ENCODE data around the gene CDH4. TPM values are rescaled to one million over a fixed set of nuclear protein-coding genes. Genes with fewer than 3 reads are reported as not detected.

CDH4 gene
- total and polyA plus RNA-seq, 2 of the 8 experiments (the other 6 are each of a cell fraction or from before 2014, with no cell fraction given), result 4.3 to 7.9 TPM

GRCh38 chr20:61811166-61811565 is 559.1 kb downstream of the CDH4 start:
- Histone ChIP-seq H3K4me2 (ENCODE audit: insufficient read depth in 1 of 2, low read depth in 2 of 2, low read length in 2 of 2) (no peak overlapping the region), H3K27ac (ENCODE audit: low read depth, low read length) (no peak overlapping the region), H2BK120ac (replicated peaks; ENCODE audit: low read depth, low read length) (no peak overlapping the region), H3K4me3 (ENCODE audit: extremely low read depth in 1 of 4, insufficient read depth in 2 of 4, low read depth in 3 of 4, low read length in 4 of 4) (no peak overlapping the region), H3K56ac (replicated peaks; ENCODE audit: insufficient read length, low read depth, low read length) (no peak overlapping the region), H3K18ac (ENCODE audit: extremely low read depth, low read length) (no peak overlapping the region), H2BK12ac (ENCODE audit: low read depth, low read length) (no peak overlapping the region), H2AFZ (ENCODE audit: low read length) (no peak overlapping the region), H2BK5ac (ENCODE audit: low read depth, low read length) (no peak overlapping the region), H3K14ac (ENCODE audit: insufficient read length) (no peak overlapping the region), H2BK20ac (ENCODE audit: low read length) (no peak overlapping the region), H4K8ac (ENCODE audit: extremely low read depth, insufficient read depth, low read length) (no peak overlapping the region), H3K4me1 (replicated peaks in 1 of 4; ENCODE audit: control insufficient read depth in 3 of 4, insufficient read depth in 4 of 4, low read length in 3 of 4) (no peaks in the 10 kb centered on the region), H3K9ac (replicated peaks in 1 of 4; ENCODE audit: extremely low read depth in 1 of 4, low read depth in 3 of 4, low read length in 3 of 4) (no peak overlapping the region), H3K79me1 (ENCODE audit: low read depth, low read length) (no peaks in the 10 kb centered on the region), H3K23ac (ENCODE audit: insufficient read length) (no peak overlapping the region), H3K23me2 (ENCODE audit: low read depth, low read length) (no peaks in the 10 kb centered on the region), H3K79me2 (ENCODE audit: control insufficient read depth in 1 of 2, insufficient read depth in 2 of 2, low read length in 2 of 2) (no peaks in the 10 kb centered on the region), H4K91ac (replicated peaks; ENCODE audit: insufficient read length, low read length) (no peak overlapping the region), H4K20me1 (replicated peaks in 1 of 2; ENCODE audit: control insufficient read depth in 1 of 2, insufficient read depth in 2 of 2, low read length in 2 of 2) (peaks cover 0 to 7% of the 10 kb centered on the region in 2 experiments), H3K36me3 (ENCODE audit: control insufficient read depth in 2 of 4, insufficient read depth in 4 of 4, low read length in 3 of 4) (no peaks in the 10 kb centered on the region), H4K5ac (ENCODE audit: insufficient read length, low read depth, low read length) (no peak overlapping the region), H3K4ac (replicated peaks; ENCODE audit: insufficient read length, low read depth, low read length) (no peak overlapping the region), H2BK15ac (ENCODE audit: low read length) (no peak overlapping the region), H2AK5ac (ENCODE audit: low read depth, low read length) (no peak overlapping the region), H3K27me3 (replicated peaks in 1 of 4; ENCODE audit: control insufficient read depth in 3 of 4, extremely low read depth in 1 of 4, insufficient read depth in 3 of 4, low read length in 3 of 4) (peaks cover 0 to 4% (median 0%) of the 10 kb centered on the region in 4 experiments; a peak in 2 of 7 replicates), H3K9me3 (ENCODE audit: insufficient read depth in 2 of 2, low read depth in 1 of 2, low read length in 1 of 2) (no peaks in the 10 kb centered on the region)
- CTCF ChIA-PET (ENCODE audit: partially characterized antibody), result interaction anchor here (0.9 to 1.2 kb wide), 5 partner anchors 12 to 212 kb away, joined by 3 to 4 read pairs (median 3); no protein-coding TSS in a partner anchor
- POLR2A ChIA-PET (ENCODE audit: partially characterized antibody), result interaction anchor here (0.7 kb wide), 1 partner anchor 157 kb away, joined by 3 read pairs; no protein-coding TSS in a partner anchor
- no peak for FAIRE-seq
- TF ChIP-seq SP2 (IDR thresholded peaks at IDR 0.05; ENCODE audit: low read length), result no peak
- peak in 1 of 2 experiments; percentile 14; a peak in 1 of 4 replicates for TF ChIP-seq RAD21 (IDR thresholded peaks at IDR 0.05 in 1 of 2, conservative IDR thresholded peaks at IDR 0.05 in 1 of 2; ENCODE audit: low read depth in 2 of 2, low read length in 2 of 2)
- WGBS, 2 experiments (ENCODE audit: extremely low coverage in 1 of 2, insufficient coverage in 1 of 2, insufficient read length in 1 of 2, insufficient replicate concordance in 2 of 2, low coverage in 1 of 2, low lambda C conversion rate in 2 of 2, missing lambda C conversion rate in 1 of 2), result 73% methylated on average over 5 of the region's 5 CpGs; no CpG with 5 or more reads in 1 of the 2 experiments
- no peak for DNase-seq (ENCODE audit: low read depth in 1 of 2, low spot score in 2 of 2)

All from H1 (cell line).